WTC11 (cell line): ENCODE measurements around the gene MTCL1. TPM values are rescaled to one million over a fixed set of nuclear protein-coding genes. Genes with fewer than 3 reads are reported as not detected.

Source experiments
- ATAC-seq: fragments of 200-7000 bp; cut with Tn5 transposase; 2 replicates; pipeline ENCODE4 v1.10.0; 2021; ENCODE audit warnings: mild to moderate bottlenecking, moderate library complexity
- CTCF ChIA-PET: fragments of 300-600 bp; sonication (Branson Sonifier 250); formaldehyde crosslinking; loops from one replicate; lab custom pipeline; 2021; ENCODE audit warnings: antibody characterized with exemption; lab: Charles Lee
- POLR2A ChIA-PET: fragments of 350-600 bp; sonication (Branson Sonifier 250); formaldehyde crosslinking; loops from one replicate; lab custom pipeline; 2021; ENCODE audit warnings: antibody characterized with exemption; lab: Charles Lee
- DNase-seq: peaks from one replicate; pipeline ENCODE4 v3.0.0; 2021; ENCODE audit warnings: low spot score
- H3K27ac Mint-ChIP-seq: 2 replicates; pipeline ENCODE4 v1.8.0; 2021; ENCODE audit warnings: mixed read lengths
- H3K27me3 Mint-ChIP-seq: 2 replicates; pipeline ENCODE4 v1.8.0; 2021; ENCODE audit warnings: low read depth, mild to moderate bottlenecking, moderate library complexity, mixed read lengths
- H3K36me3 Mint-ChIP-seq: 2 replicates; pipeline ENCODE4 v1.8.0; 2021; ENCODE audit warnings: mixed read lengths
- H3K4me1 Mint-ChIP-seq: 2 replicates; pipeline ENCODE4 v1.8.0; 2022; ENCODE audit warnings: mixed read lengths
- H3K4me3 Mint-ChIP-seq: 2 replicates; pipeline ENCODE4 v1.8.0; 2021; ENCODE audit warnings: mild to moderate bottlenecking, moderate library complexity, mixed read lengths
- H3K9me3 Mint-ChIP-seq: 2 replicates; pipeline ENCODE4 v1.8.0; 2021; ENCODE audit warnings: mixed read lengths
- CBFB ChIP-seq: sonication (generic); formaldehyde crosslinking; IDR thresholded peaks from 2 replicates; pipeline ENCODE4 v1.8.1; 2022; ENCODE audit warnings: mild to moderate bottlenecking, low read depth, missing genetic modification reagents
- CREM ChIP-seq: sonication (generic); formaldehyde crosslinking; IDR thresholded peaks from 2 replicates; pipeline ENCODE4 v1.8.1; 2022; ENCODE audit warnings: mild to moderate bottlenecking, missing genetic modification reagents, moderate library complexity
- FOXK1 ChIP-seq: sonication (generic); formaldehyde crosslinking; IDR thresholded peaks from 2 replicates; pipeline ENCODE4 v1.8.0; 2022; ENCODE audit warnings: mild to moderate bottlenecking, moderate library complexity, missing genetic modification reagents
- KAT7 ChIP-seq: sonication (generic); formaldehyde crosslinking; IDR thresholded peaks from 2 replicates; pipeline ENCODE4 v1.8.1; 2023; ENCODE audit warnings: missing genetic modification reagents, mild to moderate bottlenecking, borderline replicate concordance
- SMAD4 ChIP-seq: sonication (generic); formaldehyde crosslinking; IDR thresholded peaks from 2 replicates; pipeline ENCODE4 v1.8.0; 2022; ENCODE audit warnings: mild to moderate bottlenecking, missing genetic modification reagents
- ZNF121 ChIP-seq: sonication (generic); formaldehyde crosslinking; IDR thresholded peaks from 2 replicates; pipeline ENCODE4 v1.8.0; 2023; ENCODE audit warnings: missing genetic modification reagents
- ZNF263 ChIP-seq: sonication (generic); formaldehyde crosslinking; IDR thresholded peaks from 2 replicates; pipeline ENCODE4 v1.8.1; 2022; ENCODE audit warnings: low read depth, mild to moderate bottlenecking, moderate library complexity, missing genetic modification reagents
- total RNA-seq: library from RNA; stranded (reverse); gene quantifications from 3 replicates; pipeline ENCODE4 v1.2.3, GENCODE V29; 2021
- TF ChIP-seq, protein P1 (sequence below): sonication (generic); formaldehyde crosslinking; IDR thresholded peaks from 2 replicates; pipeline ENCODE4 v1.8.0; 2022; ENCODE audit warnings: mild to moderate bottlenecking, missing genetic modification reagents
- TF ChIP-seq, protein P2 (sequence below): sonication (generic); formaldehyde crosslinking; IDR thresholded peaks from 2 replicates; pipeline ENCODE4 v1.8.0; 2023; ENCODE audit warnings: missing genetic modification reagents, mild to moderate bottlenecking, borderline replicate concordance
- TF ChIP-seq, protein P3 (sequence below): fragments of 250-450 bp; sonication (Bioruptor Pico); IDR thresholded peaks from 2 replicates; pipeline ENCODE4 v1.8.0; 2021; ENCODE audit warnings: mild to moderate bottlenecking
- TF ChIP-seq, protein P4 (sequence below): sonication (generic); formaldehyde crosslinking; conservative IDR thresholded peaks from 2 replicates; pipeline ENCODE4 v1.8.1; 2023; ENCODE audit warnings: mild to moderate bottlenecking, low read depth, missing genetic modification reagents, moderate library complexity
- TF ChIP-seq, protein P5 (sequence below): sonication (generic); formaldehyde crosslinking; conservative IDR thresholded peaks from 2 replicates; pipeline ENCODE4 v1.8.1; 2022; ENCODE audit warnings: mild to moderate bottlenecking, missing genetic modification reagents
- TF ChIP-seq, protein P6 (sequence below): sonication (generic); formaldehyde crosslinking; IDR thresholded peaks from 2 replicates; pipeline ENCODE4 v1.8.1; 2023; ENCODE audit warnings: mild to moderate bottlenecking, missing genetic modification reagents

Gene MTCL1
- total RNA-seq, 1 experiment from 2014 or later: 64.3 TPM

DNA sequence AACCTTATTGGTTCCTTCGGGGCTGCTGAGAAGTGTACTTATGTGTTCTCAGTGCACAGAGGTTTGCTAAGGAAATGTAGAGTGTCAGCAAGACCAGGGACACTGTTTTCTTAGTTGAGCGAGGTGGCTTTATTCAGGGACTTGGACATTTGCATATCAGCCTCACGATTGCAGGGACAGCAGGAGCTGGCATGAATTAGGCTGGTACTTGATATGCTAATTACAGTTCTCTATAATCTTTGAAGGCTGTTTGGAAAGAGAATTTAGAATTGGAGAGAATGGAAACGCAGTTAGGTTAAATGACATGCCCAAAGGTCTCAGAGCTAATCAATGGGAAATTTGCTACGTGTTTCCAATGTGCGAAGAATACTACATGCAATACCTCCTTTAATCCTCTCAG lies 18.7 kb upstream of the MTCL1 start (continued):
- TF ChIP-seq, protein P1, sequence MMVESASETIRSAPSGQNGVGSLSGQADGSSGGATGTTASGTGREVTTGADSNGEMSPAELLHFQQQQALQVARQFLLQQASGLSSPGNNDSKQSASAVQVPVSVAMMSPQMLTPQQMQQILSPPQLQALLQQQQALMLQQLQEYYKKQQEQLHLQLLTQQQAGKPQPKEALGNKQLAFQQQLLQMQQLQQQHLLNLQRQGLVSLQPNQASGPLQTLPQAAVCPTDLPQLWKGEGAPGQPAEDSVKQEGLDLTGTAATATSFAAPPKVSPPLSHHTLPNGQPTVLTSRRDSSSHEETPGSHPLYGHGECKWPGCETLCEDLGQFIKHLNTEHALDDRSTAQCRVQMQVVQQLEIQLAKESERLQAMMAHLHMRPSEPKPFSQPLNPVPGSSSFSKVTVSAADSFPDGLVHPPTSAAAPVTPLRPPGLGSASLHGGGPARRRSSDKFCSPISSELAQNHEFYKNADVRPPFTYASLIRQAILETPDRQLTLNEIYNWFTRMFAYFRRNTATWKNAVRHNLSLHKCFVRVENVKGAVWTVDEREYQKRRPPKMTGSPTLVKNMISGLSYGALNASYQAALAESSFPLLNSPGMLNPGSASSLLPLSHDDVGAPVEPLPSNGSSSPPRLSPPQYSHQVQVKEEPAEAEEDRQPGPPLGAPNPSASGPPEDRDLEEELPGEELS: no peak
- no peak for TF ChIP-seq SMAD4 (CRISPR knock-in tag)
- TF ChIP-seq, protein P2, sequence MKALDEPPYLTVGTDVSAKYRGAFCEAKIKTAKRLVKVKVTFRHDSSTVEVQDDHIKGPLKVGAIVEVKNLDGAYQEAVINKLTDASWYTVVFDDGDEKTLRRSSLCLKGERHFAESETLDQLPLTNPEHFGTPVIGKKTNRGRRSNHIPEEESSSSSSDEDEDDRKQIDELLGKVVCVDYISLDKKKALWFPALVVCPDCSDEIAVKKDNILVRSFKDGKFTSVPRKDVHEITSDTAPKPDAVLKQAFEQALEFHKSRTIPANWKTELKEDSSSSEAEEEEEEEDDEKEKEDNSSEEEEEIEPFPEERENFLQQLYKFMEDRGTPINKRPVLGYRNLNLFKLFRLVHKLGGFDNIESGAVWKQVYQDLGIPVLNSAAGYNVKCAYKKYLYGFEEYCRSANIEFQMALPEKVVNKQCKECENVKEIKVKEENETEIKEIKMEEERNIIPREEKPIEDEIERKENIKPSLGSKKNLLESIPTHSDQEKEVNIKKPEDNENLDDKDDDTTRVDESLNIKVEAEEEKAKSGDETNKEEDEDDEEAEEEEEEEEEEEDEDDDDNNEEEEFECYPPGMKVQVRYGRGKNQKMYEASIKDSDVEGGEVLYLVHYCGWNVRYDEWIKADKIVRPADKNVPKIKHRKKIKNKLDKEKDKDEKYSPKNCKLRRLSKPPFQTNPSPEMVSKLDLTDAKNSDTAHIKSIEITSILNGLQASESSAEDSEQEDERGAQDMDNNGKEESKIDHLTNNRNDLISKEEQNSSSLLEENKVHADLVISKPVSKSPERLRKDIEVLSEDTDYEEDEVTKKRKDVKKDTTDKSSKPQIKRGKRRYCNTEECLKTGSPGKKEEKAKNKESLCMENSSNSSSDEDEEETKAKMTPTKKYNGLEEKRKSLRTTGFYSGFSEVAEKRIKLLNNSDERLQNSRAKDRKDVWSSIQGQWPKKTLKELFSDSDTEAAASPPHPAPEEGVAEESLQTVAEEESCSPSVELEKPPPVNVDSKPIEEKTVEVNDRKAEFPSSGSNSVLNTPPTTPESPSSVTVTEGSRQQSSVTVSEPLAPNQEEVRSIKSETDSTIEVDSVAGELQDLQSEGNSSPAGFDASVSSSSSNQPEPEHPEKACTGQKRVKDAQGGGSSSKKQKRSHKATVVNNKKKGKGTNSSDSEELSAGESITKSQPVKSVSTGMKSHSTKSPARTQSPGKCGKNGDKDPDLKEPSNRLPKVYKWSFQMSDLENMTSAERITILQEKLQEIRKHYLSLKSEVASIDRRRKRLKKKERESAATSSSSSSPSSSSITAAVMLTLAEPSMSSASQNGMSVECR (CRISPR knock-in tag): no peak
- TF ChIP-seq ZNF263 (CRISPR knock-in tag): no peak
- no peak for TF ChIP-seq CBFB (CRISPR knock-in tag)
- TF ChIP-seq, protein P3, sequence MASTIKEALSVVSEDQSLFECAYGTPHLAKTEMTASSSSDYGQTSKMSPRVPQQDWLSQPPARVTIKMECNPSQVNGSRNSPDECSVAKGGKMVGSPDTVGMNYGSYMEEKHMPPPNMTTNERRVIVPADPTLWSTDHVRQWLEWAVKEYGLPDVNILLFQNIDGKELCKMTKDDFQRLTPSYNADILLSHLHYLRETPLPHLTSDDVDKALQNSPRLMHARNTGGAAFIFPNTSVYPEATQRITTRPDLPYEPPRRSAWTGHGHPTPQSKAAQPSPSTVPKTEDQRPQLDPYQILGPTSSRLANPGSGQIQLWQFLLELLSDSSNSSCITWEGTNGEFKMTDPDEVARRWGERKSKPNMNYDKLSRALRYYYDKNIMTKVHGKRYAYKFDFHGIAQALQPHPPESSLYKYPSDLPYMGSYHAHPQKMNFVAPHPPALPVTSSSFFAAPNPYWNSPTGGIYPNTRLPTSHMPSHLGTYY (CRISPR knock-in tag): no peak

DNA sequence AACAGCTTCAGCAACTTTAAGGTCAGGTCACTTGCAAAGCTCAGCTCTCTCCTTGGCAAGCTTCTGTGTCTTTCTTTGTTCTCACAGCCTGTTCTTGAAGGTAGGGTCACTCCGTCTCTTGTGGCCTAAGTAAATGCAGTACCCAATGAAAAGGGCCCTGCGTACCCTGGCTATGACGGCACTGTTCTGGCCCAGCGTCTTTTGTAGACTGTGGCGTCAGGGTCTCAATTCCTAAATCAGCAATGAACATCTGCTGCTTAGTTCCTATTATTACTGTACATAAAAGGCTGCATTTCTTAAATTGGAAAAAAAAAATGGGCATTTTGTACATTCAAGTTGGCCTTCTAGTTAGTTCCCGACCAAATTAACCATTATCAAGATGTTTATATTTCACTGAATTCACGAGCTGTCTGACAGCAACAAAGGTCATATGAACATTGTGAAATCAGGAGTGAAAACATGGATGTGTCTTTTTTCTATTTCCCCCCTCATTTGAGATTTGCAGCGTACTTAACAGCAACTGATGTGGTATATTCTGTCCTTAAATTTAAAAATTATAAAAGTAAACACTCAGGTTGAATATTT lies 17.0 kb upstream of the MTCL1 start:
- no peaks in the 10 kb centered on the region for H3K9me3 Mint-ChIP-seq
- H3K27me3 Mint-ChIP-seq: no peaks in the 10 kb centered on the region; the same call in 1 of the 2 replicates
- DNase-seq (no peak), ATAC-seq (no peak)
- no peak overlapping the region for H3K4me3 Mint-ChIP-seq
- no peaks in the 10 kb centered on the region for H3K36me3 Mint-ChIP-seq
- POLR2A ChIA-PET: interaction anchor here (0.7 kb wide), 1 partner anchor 28 kb away, joined by 3 read pairs; no protein-coding TSS in a partner anchor
- TF ChIP-seq, protein P4, sequence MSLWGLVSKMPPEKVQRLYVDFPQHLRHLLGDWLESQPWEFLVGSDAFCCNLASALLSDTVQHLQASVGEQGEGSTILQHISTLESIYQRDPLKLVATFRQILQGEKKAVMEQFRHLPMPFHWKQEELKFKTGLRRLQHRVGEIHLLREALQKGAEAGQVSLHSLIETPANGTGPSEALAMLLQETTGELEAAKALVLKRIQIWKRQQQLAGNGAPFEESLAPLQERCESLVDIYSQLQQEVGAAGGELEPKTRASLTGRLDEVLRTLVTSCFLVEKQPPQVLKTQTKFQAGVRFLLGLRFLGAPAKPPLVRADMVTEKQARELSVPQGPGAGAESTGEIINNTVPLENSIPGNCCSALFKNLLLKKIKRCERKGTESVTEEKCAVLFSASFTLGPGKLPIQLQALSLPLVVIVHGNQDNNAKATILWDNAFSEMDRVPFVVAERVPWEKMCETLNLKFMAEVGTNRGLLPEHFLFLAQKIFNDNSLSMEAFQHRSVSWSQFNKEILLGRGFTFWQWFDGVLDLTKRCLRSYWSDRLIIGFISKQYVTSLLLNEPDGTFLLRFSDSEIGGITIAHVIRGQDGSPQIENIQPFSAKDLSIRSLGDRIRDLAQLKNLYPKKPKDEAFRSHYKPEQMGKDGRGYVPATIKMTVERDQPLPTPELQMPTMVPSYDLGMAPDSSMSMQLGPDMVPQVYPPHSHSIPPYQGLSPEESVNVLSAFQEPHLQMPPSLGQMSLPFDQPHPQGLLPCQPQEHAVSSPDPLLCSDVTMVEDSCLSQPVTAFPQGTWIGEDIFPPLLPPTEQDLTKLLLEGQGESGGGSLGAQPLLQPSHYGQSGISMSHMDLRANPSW (CRISPR knock-in tag): no peak
- TF ChIP-seq ZNF121 (CRISPR knock-in tag): no peak
- no peak for TF ChIP-seq FOXK1 (CRISPR knock-in tag)
- TF ChIP-seq, protein P5, sequence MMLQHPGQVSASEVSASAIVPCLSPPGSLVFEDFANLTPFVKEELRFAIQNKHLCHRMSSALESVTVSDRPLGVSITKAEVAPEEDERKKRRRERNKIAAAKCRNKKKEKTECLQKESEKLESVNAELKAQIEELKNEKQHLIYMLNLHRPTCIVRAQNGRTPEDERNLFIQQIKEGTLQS (CRISPR knock-in tag): no peak
- no peak for TF ChIP-seq CREM (CRISPR knock-in tag)
- TF ChIP-seq, protein P6, sequence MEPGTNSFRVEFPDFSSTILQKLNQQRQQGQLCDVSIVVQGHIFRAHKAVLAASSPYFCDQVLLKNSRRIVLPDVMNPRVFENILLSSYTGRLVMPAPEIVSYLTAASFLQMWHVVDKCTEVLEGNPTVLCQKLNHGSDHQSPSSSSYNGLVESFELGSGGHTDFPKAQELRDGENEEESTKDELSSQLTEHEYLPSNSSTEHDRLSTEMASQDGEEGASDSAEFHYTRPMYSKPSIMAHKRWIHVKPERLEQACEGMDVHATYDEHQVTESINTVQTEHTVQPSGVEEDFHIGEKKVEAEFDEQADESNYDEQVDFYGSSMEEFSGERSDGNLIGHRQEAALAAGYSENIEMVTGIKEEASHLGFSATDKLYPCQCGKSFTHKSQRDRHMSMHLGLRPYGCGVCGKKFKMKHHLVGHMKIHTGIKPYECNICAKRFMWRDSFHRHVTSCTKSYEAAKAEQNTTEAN (CRISPR knock-in tag): no peak
- no peak for TF ChIP-seq KAT7 (CRISPR knock-in tag)
- TF ChIP-seq, all 79 proteins: peak for 0
- Mint-ChIP-seq H3K4me1 (peaks cover 44% of the 10 kb centered on the region), H3K27ac (peak overlapping the region; percentile 16)
- CTCF ChIA-PET: interaction anchor here (1.3 to 4.6 kb wide), 2 partner anchors 8 to 300 kb away, joined by 4 to 20 read pairs; no protein-coding TSS in a partner anchor
